Measurements from ENCODE around the gene CATSPERZ.

DNA sequence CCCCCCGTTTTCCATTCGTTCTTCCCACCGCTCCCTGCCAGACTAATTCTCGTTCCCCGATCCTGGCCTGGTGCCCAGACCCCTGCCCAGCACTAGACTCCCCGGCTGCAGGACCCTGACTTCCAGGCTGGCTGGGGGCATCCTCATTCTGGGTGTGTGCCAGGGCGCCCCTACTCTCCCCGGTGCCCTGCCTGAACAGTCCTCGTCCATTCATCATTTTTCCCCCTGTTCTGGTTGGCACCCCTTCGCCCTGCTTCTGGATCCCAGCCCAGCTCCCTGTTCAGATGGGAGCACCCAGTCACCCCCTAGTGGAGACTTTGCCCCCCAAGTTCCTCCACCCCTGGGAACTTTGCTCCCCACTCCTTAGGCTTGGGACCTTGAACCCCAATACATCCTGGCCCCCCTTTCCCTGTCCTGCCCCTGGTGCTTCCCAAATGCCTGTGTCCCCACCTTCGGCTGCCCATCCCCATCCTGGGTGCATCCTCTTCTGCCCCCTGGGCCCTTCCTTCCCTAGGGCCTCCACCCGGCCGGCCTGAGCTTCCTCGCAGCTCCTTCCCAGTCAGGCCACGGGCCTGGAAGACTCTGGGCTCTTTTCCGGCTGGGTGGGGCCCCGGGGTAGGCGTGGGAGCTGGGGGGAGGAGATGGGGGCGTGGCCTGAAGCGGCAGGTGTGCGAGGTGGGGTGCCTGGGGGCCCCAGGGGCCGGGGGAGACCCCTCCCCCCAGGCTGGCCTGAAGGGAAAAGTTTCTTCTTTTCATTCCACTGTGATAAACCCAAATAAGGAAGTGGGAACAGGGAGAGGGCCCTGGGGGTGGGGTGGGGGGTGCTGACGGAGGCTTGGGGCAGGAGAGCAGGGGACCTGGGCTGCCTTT, 47.9 kb upstream of the CATSPERZ start:
- no peak for TF ChIP-seq POLR2A (IDR thresholded peaks at IDR 0.05)
- TF ChIP-seq, protein P1, sequence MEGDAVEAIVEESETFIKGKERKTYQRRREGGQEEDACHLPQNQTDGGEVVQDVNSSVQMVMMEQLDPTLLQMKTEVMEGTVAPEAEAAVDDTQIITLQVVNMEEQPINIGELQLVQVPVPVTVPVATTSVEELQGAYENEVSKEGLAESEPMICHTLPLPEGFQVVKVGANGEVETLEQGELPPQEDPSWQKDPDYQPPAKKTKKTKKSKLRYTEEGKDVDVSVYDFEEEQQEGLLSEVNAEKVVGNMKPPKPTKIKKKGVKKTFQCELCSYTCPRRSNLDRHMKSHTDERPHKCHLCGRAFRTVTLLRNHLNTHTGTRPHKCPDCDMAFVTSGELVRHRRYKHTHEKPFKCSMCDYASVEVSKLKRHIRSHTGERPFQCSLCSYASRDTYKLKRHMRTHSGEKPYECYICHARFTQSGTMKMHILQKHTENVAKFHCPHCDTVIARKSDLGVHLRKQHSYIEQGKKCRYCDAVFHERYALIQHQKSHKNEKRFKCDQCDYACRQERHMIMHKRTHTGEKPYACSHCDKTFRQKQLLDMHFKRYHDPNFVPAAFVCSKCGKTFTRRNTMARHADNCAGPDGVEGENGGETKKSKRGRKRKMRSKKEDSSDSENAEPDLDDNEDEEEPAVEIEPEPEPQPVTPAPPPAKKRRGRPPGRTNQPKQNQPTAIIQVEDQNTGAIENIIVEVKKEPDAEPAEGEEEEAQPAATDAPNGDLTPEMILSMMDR (IDR thresholded peaks at IDR 0.05), result no peak

All from right lobe of liver (tissue), 4 donors.